GM18873 (cell line): ENCODE results near the gene TH.

Source experiments
- ATAC-seq: cut with Tn5 transposase; IDR thresholded peaks from one replicate; pipeline ENCODE4 v1.9.1; 2021; ENCODE audit warnings: mild to moderate bottlenecking, moderate library complexity, moderate number of reproducible peaks; ENCODE audit not compliant: unreplicated experiment, low FRiP score

The TH gene

GRCh38 chr11:2116680-2117079 is 54.9 kb downstream of the TH start:
- no peak for ATAC-seq

GRCh38 chr11:2115308-2115707 is 56.3 kb downstream of the TH start:
- ATAC-seq = no peak

- ATAC-seq = no peak
Observed at GRCh38 chr11:2114430-2115241, 57.0 kb downstream of the TH start.
